H1 (cell line): ENCODE results near the gene SAMD4A. TPM values are rescaled to one million over a fixed set of nuclear protein-coding genes. Genes with fewer than 3 reads are reported as not detected.

Experiments used
- CEBPB ChIP-seq: IDR thresholded peaks from 2 replicates; pipeline ENCODE4 v1.6.1; 2012; ENCODE audit warnings: low read depth, low read length
- CHD7 ChIP-seq: fragments of 300-600 bp; sonication (generic); IDR thresholded peaks from 2 replicates; pipeline ENCODE4 v1.7.1; 2012; ENCODE audit warnings: low read length, moderate library complexity, mild to moderate bottlenecking, inconsistent platforms; ENCODE audit not compliant: insufficient replicate concordance
- JUN ChIP-seq: IDR thresholded peaks from 2 replicates; pipeline ENCODE4 v1.6.1; 2011; ENCODE audit warnings: low read depth, mild to moderate bottlenecking, improper control_type of control experiment, low read length
- NRF1 ChIP-seq: IDR thresholded peaks from 2 replicates; pipeline ENCODE4 v1.6.1; 2011; ENCODE audit warnings: mild to moderate bottlenecking, low read depth, low read length, improper control_type of control experiment
- POU5F1 ChIP-seq: IDR thresholded peaks from 2 replicates; pipeline ENCODE4 v1.6.1; 2011; ENCODE audit warnings: low read depth, mild to moderate bottlenecking, low read length, moderate library complexity
- SUZ12 ChIP-seq: fragments of 200-600 bp; sonication (generic); IDR thresholded peaks from 2 replicates; pipeline ENCODE4 v1.6.1; 2012; ENCODE audit warnings: mild to moderate bottlenecking, inconsistent platforms, low read length, moderate library complexity, mixed read lengths
- TBP ChIP-seq: IDR thresholded peaks from 2 replicates; pipeline ENCODE4 v1.6.1; 2011; ENCODE audit warnings: low read depth, low read length, improper control_type of control experiment
- USF2 ChIP-seq: IDR thresholded peaks from 2 replicates; pipeline ENCODE4 v1.6.1; 2011; ENCODE audit warnings: low read length, improper control_type of control experiment
- YY1 ChIP-seq: IDR thresholded peaks from 2 replicates; pipeline ENCODE4 v1.6.1; 2011; ENCODE audit warnings: low read depth, mild to moderate bottlenecking, low read length
- ZNF274 ChIP-seq: IDR thresholded peaks from 2 replicates; pipeline ENCODE4 v1.7.0; 2012; ENCODE audit warnings: low read length, borderline replicate concordance; ENCODE audit errors: extremely low read depth
- polyA plus RNA-seq, 7 experiments: library from polyadenylated mRNA; depleted of rRNA in 3 of 7; stranded (reverse) in 5 of 7; unstranded in 2 of 7; fragments of >200 nt in 5 of 7; fragments of 200-250 nt in 2 of 7; gene quantifications; 1 replicate in 5 of 7; 2 replicates in 1 of 7; 4 replicates in 1 of 7; pipeline versions ENCODE4 v1.2.1 to v1.2.3, GENCODE V29; 2011 to 2013; ENCODE audit warnings: missing spikeins in 2 of 7, mixed read lengths in 2 of 7
- total RNA-seq: library from RNA; stranded (reverse); fragmentation: NEBNext Ultra II Directional; extraction: Animal tissue kit (Norgen Biotek cat#: 25700); gene quantifications from 2 replicates; pipeline ENCODE4 v1.2.1, GENCODE V29; 2021

The SAMD4A gene
- total and polyA plus RNA-seq, 2 of the 8 experiments (the other 6 are each of a cell fraction or from before 2014, with no cell fraction given) = 2.4 to 12.3 TPM

- TF ChIP-seq CHD7 = no peak
- TF ChIP-seq SUZ12 = no peak
- TF ChIP-seq YY1 = no peak
- TF ChIP-seq ZNF274 = no peak
- no peak for TF ChIP-seq JUN
- TF ChIP-seq NRF1 = no peak
- no peak for TF ChIP-seq USF2
- no peak for TF ChIP-seq POU5F1
- TF ChIP-seq CEBPB = no peak
- no peak for TF ChIP-seq TBP
Measured at GRCh38 chr14:54554401-54554800, 12.5 kb upstream of the SAMD4A start (continued).
